Non-pigmented ciliary epithelial cell (primary cell): ENCODE measurements around the gene GSDME.

Source experiments
- DNase-seq: peaks from one replicate; pipeline ENCODE4 v3.0.0-alpha.2; 2010; ENCODE audit warnings: low read depth

The GSDME gene

GRCh38 chr7:24705461-24705954 is 51.8 kb downstream of the GSDME start:
- DNase-seq = no peak

DNA sequence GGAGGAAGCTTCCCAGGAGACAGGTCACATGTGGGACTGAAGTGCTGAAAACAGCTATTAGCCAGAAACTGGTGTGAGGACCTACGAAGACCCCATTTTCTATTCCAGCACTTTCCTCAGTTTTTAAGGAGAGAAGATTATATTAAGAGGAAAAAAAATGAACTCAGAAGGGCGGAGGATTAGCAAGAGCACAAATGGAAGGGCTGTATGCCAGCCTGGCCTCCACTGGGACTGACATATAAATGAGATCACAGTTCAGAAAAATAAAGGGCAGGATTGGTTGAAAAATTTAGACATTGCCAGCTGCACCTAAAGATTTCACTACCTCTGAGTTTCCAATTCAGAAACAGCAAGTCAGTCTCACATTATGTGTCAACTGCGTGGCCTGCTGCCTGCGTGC is 53.0 kb downstream of the GSDME start:
- no peak for DNase-seq

GRCh38 chr7:24703296-24703695 is 54.0 kb downstream of the GSDME start:
- no peak for DNase-seq

DNA sequence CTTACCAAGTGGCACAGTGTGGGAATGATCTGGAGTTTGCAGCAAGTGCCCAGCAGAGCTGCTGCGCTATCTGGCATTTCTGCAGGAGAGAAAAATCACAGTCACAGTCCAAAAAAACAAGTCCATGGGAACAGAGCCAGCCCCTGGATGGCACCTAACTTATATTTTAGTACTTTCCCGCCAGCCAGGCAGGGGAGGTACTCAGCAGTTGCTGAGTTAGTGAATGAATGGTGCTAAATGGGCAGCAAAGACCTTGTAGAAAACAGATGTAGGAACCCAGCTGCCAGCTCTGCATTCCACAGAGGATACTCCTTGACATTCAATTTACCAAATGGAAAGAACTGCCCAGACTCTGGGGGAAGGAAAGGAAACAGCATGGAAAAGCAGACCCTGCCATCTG is 54.5 kb downstream of the GSDME start:
- no peak for DNase-seq

DNA sequence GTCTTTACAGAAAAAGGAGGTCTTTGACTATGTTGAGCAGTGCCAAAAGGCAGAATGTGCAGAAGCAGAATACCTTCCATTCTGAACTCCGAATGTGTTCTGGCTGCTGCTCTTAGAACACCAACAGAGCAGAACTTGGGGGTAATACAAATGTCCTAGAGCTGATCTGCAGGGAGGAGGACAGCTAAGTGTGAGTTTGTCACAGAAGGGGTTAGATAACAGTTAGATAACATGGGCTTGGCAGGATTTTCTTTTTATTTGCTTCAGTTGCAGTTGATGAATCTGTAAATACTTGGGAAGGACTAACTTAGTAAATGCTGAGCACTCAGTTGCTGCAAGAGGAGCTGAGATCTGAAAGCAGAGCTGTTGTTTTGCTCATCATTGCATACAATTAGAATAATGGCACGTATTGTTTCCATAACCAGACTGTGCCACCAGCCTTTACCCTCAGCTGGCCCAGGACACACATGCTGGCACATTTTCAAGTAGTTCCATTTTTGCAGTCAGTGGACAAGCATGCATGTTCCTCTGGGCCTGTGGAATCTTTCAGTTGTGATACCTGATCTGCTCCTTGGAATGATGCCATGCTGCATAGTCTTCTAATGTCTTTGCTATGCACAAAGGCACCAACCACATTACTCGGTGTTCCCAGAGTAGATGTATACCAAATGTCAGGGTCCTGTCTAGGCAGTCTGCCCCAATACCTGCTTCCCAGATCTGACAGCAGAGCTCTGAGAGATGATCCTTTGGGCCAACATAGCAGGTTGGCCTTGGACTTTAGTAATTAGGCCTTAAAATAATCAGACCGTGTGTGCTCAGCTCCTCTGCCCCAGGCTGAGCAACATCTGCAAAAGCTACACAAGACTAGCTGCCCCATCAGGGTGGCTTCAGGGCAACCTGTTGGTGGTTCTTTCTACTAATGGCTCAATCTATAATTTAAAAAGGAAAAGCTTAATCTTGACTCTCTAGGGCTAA is 55.7 kb downstream of the GSDME start:
- peak; percentile 91 for DNase-seq

DNA sequence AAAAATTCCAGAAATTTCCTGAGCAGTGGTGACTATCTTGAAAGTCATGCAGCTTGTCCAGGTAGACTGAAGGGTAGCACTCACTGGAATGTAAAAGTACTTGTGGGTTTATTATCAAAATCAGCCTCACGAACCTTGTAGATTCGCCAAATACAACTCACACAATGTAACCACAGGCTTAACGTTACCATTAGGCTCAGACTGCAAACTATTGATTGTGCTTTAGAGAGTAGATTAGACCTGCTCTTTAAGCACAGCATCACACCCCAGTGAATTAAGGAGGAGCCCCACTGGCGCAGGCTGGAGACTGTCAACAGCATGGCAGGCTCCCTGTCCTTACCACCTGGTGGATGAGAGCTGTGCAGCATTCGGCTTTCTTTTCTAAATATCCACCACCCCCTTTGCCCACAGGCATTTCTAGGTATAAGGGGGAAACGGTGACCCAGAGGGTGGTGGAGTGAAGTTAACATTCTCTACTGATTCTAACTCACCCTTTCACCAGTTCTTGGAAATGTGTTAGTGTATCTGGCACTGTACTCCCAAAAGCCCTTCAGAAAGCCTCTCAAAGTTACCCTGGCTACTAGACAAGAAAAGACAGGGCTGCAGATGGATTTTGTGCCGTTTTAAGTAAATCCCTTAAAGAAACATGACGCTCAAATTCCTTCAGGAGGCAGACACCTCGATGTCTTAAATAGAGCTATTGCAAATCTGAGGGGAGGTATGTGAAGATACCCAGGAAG is 56.6 kb downstream of the GSDME start:
- peak; percentile 28 for DNase-seq

- DNase-seq = no peak
Observed at GRCh38 chr7:24698531-24699266, 58.6 kb downstream of the GSDME start.

GRCh38 chr7:24697416-24697815 is 59.8 kb downstream of the GSDME start:
- no peak for DNase-seq

DNA sequence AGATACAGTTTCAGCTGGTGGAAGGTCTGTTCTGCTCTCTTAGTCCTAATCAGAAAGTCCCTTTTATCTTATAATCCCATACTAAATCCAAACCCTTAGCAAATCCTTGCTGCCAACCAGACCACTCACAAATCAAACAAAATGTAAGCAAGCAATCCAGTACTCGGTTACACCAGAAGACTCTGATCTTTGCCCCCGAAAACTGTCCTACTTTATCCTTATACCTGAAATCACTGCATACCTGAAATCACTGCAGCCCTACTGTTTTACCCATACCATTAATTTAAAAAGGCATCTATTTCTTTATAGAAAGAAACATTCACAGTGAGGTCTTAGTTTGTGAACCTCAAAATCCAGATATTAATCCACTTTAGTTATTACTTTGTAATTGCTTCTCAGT is 64.7 kb downstream of the GSDME start:
- DNase-seq = no peak

DNA sequence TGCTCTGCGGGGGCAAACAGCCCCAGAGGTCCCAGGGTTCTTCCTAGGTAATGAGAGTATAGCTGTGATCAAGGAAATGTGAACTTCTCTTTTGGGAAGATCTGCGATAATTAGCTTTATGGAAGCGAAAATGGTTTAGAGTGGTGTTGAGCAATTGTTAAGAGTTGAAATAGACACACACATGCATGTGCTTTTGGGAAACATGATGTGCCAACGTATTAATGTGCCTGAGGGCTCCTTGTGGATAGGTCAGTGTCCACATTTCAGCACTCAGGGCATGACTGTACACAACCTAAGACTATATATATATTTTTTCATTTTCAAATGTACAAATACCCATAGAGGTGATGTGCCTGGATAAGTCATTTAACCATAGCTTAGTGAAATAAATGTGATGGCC is 67.0 kb downstream of the GSDME start:
- no peak for DNase-seq

DNA sequence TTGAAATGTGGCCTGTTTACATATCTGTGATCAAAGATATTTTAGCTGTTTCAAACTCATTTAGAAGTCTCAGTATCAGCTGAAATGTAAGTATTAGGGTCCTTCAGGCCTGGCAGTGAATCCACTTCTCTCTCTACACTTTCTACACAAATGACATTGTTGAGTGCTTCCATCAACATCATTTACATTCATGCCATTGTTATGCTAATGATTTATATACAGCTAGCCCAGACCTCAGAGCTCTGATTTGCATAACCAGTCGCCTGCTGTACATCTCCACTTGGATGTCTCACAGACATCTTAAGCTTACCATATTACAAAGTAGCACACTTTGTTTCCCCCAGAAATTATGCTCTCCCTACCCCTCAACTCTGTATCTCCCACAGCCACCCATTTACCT is 71.6 kb downstream of the GSDME start:
- no peak for DNase-seq

DNA sequence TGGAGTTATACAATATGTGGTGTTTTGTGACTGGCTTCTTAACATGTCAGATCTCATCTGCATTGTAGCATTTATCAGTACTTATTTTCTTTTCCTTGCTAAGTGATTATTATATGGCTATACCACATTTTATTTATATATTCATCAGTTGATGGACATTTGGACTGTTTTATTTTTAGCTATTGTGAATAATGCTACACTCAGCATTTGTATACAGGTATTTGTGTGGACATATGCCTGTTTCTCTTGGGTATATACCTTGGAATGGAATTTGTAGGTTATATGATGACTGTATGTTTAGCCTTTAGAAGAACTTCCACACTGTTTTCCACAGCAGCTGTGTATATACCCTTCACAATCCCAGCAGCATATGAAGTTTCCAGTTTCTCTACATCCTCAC is 86.5 kb downstream of the GSDME start:
- no peak for DNase-seq

DNA sequence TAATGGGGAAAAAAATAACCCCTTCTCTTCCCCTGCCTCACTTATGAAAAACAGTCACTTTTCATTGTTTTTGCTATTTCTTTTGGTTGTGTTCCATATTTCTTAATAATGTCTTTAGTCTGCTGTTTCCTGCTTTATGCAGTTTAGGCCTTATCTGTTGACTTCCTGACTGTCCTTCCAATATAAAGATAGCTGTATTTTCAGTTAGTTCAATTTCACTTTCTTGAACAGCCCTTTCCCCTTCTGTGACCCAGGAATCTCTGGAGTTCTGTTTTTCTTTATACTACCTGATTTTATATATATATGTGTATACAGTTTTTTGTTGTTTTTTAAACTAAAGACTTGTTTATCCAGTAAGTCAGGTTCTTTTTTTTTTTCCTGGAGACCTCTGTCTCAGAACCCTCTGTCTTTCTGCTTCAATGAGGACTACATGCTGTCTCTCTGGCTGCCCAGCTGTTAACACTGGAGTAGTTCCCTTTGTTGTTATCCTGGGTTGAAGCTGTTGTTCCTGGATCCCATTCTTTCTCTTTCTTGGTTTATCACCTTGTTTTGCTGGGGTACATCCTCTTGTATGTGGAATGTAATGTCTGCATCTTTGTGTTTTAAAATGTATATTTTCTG is 87.2 kb downstream of the GSDME start:
- DNase-seq = no peak

- no peak for DNase-seq
Observed at GRCh38 chr7:24668927-24669635, 88.2 kb downstream of the GSDME start.

DNA sequence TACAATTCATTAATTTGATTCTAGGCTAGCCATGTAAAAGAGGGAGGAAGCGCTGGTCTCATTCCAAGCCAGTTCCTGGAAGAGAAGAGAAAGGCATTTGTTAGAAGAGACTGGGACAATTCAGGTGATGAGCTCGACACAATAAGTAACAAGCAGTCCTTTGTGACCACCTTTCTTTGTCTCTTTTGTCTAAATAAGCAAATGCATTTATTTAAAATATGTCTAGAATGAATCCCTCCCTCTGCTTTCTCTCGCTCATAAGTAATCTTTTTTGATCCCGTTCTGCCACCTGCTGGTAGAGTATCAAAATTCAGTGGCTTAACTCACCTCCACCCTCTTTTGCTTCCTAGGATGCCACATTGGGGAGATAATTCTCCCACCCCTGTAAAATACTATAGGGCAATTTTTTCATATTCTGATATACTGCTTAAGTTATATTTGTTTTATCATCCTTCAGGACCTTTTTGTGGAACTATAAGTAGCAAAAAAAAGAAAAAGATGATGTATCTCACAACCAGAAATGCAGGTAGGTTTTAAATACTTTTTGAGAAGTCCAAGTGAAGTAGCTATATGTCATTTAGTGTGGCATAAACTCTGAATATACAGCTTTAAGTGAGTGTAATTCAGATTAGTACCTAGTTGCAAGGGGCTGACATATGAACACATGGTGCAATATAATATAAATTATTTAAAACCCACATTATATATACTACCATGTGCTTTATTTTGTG is 91.5 kb downstream of the GSDME start:
- no peak for DNase-seq

- no peak for DNase-seq
Observed at GRCh38 chr7:24660546-24660945, 96.7 kb downstream of the GSDME start.

GRCh38 chr7:24659505-24659904 is 97.8 kb downstream of the GSDME start:
- no peak for DNase-seq

DNA sequence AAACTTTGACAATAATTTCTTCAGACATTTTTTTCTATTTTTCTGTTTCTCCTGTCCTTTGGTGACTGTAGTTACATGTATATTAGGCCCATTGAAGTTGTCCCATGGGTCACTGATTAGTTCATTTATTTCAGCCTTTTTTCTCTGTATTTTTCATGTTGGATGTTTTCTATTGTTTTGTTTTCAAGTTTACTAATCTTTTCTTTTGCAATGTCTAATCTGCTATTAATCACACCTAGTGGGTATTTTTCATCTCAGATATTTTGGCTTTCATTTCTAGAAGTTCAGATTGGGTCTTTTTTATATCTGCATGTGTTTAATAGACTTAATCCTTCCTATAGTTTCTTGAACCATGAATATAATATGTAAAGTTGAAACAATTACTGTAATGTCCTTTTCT is 99.3 kb downstream of the GSDME start:
- no peak for DNase-seq

DNA sequence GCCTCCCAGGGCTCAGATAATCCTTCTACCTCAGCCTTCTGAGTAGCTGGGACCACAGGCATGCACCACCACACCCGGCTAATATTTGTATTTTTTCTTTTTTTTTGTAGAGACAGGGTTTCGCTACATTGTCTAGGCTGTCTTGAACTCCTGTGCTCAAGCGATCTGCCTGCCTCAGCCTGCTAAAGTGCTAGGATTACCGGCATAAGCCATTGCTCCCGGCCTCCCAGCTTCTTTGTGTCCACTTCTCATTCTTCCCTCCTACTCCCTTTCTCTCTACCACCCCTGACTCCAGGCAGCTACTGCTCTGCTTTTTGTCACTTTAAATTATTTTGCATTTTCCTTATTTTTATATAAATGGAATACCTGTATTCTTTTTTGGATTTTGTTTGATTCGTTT is 100.7 kb downstream of the GSDME start:
- no peak for DNase-seq

GRCh38 chr7:24654305-24654704 is 103.0 kb downstream of the GSDME start:
- DNase-seq = no peak
